Cardiac septum (tissue), 1 donor: ENCODE measurements around the gene OR4K14. TPM values are rescaled to one million over a fixed set of nuclear protein-coding genes. Genes with fewer than 3 reads are reported as not detected.
"Not testable (repeated sequence)": the region's sequence is repeated elsewhere in the genome, so short reads cannot be mapped to it uniquely, and the experiment has no call there.

Source experiments
- DNase-seq: peaks from one replicate; pipeline ENCODE4 v3.0.0-alpha.2; 2020; ENCODE audit warnings: low spot score
- intact Hi-C: fragments of 100-400 bp; cut with DNase I; formaldehyde crosslinking; loops from one replicate; pipeline ENCODE4 v1.14.0; 2022
- long read RNA-seq: library from polyadenylated mRNA; unstranded; transcript quantifications from one replicate; pipeline ENCODE4 v2.0.0, GENCODE V29; 2021
- total RNA-seq: library from RNA; stranded (reverse); fragmentation: NEBNext Ultra II Directional; extraction: Animal tissue kit (Norgen Biotek cat#: 25700); gene quantifications from one replicate; pipeline ENCODE4 v1.2.1, GENCODE V29; 2021
- donor health status: DM: no; HTN: no; CAD: no.

The OR4K14 gene, protein sequence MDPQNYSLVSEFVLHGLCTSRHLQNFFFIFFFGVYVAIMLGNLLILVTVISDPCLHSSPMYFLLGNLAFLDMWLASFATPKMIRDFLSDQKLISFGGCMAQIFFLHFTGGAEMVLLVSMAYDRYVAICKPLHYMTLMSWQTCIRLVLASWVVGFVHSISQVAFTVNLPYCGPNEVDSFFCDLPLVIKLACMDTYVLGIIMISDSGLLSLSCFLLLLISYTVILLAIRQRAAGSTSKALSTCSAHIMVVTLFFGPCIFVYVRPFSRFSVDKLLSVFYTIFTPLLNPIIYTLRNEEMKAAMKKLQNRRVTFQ
- total RNA-seq = not detected
- long read RNA-seq = 0 reads

DNA sequence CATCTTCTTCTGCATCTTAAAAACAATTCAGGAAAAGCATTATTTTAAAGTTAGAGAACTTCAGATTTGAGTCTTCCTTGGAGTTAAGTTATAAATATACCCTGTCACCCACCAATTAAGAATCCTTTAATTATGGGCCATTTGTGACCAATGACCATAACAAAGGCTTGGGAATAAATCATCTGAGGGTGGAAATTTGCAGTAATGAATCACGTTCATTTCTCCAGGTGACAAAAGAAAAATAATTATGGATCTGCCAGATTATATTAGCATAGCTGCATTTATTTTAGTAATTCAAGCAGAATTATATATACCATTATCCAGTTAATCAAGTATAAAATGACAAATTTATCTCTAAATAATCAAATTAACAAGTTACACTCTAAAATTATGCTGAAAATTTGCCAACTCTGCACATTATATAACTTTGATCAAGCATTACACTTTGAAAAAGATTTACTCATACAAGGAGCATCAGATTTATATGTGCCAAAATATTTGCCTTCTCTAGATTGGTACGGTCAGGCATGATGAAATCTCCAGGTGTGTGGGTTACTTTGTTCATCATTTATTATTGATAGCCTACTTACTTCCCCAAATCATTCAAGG, at the start of gene OR4K14:
Gene OR4K14 (minus strand): TSS at position 51 of the 609 bp plus-strand sequence. CDS start 4,114 bp downstream, outside the sequence.
- intact Hi-C loops = no loop called here
- DNase-seq = no peak

DNA sequence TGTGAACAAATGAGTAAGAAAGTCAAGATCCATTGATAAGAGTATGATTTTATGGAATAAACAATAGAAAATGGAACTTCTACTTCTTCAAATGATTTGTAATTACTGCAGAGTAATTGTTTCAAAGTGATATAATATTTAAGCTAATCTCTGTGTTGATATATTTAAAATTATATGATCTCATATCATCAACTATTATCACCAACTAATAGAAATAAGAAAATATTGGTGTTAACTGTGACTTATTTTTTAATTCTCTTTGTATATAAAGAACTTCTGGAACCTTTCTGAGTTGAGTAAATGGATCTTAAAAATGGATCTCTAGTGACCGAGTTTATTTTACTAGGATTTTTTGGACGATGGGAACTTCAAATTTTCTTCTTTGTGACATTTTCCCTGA, 40.6 kb upstream of the OR4K14 start, which contains the start of gene OR4L1:
Gene OR4L1 (plus strand): TSS at position 301 of the 400 bp plus-strand sequence. CDS start 0 bp downstream, at position 301.
- intact Hi-C loops = no loop called here
- DNase-seq = no peak

GRCh38 chr14:20048202-20048601, 29.1 kb upstream of the OR4K14 start:
- no peak for DNase-seq
- intact Hi-C loops = no loop called here

- intact Hi-C loops = no loop called here
- DNase-seq = no peak
These were observed 25.1 kb upstream of the OR4K14 start for GRCh38 chr14:20044243-20044642.

DNA sequence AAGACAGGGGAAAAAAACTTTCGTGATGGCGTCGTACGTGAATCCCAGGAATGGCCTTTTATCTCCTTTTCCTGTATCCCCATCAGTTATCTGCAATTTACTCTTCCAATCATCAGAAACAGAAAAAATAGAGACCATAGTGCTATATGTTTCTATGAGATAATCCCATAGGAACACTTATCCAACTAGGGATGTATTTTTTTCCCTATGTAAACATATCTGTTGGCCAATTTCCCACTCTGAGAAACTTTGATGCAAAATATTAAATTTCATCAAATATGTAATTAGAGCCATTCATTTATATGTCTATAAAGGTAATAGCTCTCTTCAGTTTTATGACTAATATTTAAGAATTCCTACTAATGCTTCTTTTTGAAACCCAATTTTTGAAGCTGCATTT, 16.8 kb upstream of the OR4K14 start, which contains the start of gene OR4K13:
Gene OR4K13 (minus strand): TSS at position 101 of the 400 bp plus-strand sequence. CDS start 1,280 bp downstream, outside the sequence.
- intact Hi-C loops = no loop called here
- DNase-seq = no peak

- intact Hi-C loops = no loop called here
- no peak for DNase-seq
These were observed 16.3 kb upstream of the OR4K14 start for GRCh38 chr14:20035449-20035848.

DNA sequence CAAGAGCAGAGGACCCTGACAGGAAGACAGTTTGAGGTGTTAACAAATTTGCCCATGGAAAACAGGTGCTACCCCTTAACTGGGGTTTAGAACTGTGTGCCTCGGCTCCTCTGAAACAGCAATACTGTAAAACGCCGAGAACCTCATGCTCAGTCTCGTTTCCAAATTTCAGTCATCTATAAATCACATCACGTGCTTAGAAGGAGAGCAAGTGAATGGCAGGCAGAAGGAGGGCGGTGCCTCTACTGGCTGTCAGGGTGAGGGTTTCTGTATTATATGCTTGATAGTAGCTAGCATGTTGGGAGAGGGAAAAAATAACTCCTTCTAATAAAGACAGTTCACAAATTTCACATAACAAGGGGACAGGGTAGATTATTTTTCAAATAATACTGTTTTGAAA, 12.0 kb upstream of the OR4K14 start:
- intact Hi-C loops = no loop called here
- no peak for DNase-seq

DNA sequence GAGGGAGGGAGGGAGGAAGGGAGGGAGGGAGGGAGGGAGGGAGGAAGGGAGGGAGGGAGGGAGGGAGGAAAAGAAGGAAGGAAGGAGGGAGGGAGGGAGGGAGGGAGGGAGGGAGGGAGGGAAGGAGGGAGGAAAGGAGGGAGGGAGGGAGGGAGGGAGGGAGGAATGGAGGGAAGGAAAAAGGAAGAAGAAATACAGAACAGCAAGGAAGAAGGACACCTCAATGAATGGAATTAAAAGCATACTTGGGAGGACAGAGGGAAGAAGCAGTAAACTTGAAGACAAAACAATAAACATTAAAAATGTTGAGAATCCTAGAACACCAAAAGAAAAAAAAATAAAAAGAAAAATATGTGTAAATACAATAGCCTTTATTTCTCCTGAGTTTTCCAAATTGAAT, 11.0 kb downstream of the OR4K14 start:
- no peak for DNase-seq
- intact Hi-C loops = no loop called here

- intact Hi-C loops = no loop called here
- DNase-seq = no peak
These were observed 16.8 kb downstream of the OR4K14 start for GRCh38 chr14:20002319-20002718.

- intact Hi-C loops = no loop called here
These were observed 17.2 kb downstream of the OR4K14 start, which contains the start of gene OR4Q2 for GRCh38 chr14:20001863-20002262. Gene OR4Q2, plus strand, starts transcription at chr14:20002163.

DNA sequence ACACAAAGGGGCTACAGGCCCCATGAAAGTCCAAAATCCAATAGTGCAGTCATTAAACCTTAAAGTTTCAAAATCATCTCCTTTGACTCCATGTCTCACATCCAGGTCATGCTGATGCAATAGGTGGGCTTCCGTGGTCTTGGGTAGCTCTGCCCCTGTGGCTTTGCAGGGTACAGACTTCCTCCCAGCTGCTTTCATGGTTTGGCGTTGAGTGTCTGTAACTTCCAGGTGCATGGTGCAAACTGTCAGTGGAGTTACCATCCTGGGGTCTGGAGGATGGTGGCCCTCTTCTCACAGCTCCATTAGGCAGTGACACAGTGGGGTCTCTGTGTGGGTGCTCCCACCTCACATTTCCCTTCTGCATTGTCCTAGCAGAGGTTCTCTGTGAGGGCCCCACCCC, 25.7 kb downstream of the OR4K14 start:
- no peak for DNase-seq
- intact Hi-C loops = no loop called here

More at GRCh38 chr14:20001863-20002262, 17.2 kb downstream of the OR4K14 start, which contains the start of gene OR4Q2:
- DNase-seq = no peak

DNA sequence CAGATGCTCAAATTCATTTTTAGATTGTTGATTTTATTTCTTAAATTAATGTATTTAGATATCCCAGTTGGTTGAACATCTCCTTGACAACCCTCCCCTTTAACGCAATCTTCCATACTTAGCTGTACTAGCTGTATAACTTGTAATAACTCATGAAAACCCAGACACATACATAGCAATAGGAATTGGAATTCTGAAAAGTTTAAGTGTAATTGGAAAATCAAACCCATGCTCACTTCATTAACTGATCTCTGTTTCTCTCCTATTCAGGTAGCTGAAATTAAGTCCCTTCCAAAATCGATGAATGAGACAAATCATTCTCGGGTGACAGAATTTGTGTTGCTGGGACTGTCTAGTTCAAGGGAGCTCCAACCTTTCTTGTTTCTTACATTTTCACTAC, 43.8 kb downstream of the OR4K14 start, which contains the start of gene OR4K15:
Gene OR4K15 (plus strand): TSS at position 301 of the 400 bp plus-strand sequence. CDS start 0 bp downstream, at position 301.
- intact Hi-C loops = no loop called here
- no peak for DNase-seq

DNA sequence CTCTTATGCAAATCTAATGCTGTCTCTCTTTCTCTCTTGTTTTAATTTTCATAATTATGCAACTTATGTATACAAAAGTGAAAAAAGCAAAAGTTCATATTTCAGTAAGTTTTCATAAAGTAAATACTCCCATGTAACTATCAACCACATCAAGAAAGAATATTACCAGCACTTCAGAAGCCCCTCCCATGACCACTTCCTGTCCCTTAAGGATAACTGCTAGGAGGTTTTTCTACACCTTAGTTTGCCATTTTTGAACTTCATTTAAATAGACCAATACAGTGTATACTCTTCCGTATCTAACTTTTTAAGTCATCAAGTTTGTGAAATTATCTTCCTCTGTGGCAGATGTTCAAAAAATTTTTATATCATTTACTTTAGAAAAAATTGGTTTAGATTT, 44.3 kb downstream of the OR4K14 start:
- intact Hi-C loops = no loop called here
- DNase-seq = no peak

GRCh38 chr14:19969735-19970134, 49.4 kb downstream of the OR4K14 start:
- DNase-seq, intact Hi-C loops: not testable (repeated sequence)

Other genes with a start within 250 kb of the OR4K14 start
- not detected for gene OR4M1, start 245.8 kb downstream of the OR4K14 start, total RNA-seq
- not detected for gene OR4N2, start 215.5 kb downstream of the OR4K14 start, total RNA-seq
- not detected for gene OR4K2, start 144.2 kb downstream of the OR4K14 start, total RNA-seq
- not detected for gene OR4K5, start 98.7 kb downstream of the OR4K14 start, total RNA-seq
- gene OR4K1, start 88.4 kb downstream of the OR4K14 start, total RNA-seq = not detected
- not detected for gene OR4K15, start 43.7 kb downstream of the OR4K14 start, total RNA-seq
- gene OR4Q2, start 17.1 kb downstream of the OR4K14 start, total RNA-seq = not detected
- not detected for gene OR4K13, start 16.7 kb upstream of the OR4K14 start, total RNA-seq
- gene OR4L1, start 40.7 kb upstream of the OR4K14 start, total RNA-seq = not detected
- not detected for gene OR4K17, start 91.4 kb upstream of the OR4K14 start, total RNA-seq
- gene OR4N5, start 119.5 kb upstream of the OR4K14 start, total RNA-seq = not detected
- gene OR11G2, start 171.6 kb upstream of the OR4K14 start, total RNA-seq = not detected
- not detected for gene OR11H6, start 204.4 kb upstream of the OR4K14 start, total RNA-seq
- not detected for gene OR11H7, start 209.7 kb upstream of the OR4K14 start, total RNA-seq
- gene OR11H4, start 220.0 kb upstream of the OR4K14 start, total RNA-seq = not detected